ENCODE measurements around the gene NUP88.

The NUP88 gene

GRCh38 chr17:5381542-5381941 lies 37.9 kb downstream of the NUP88 start:
- peaks cover 21% of the 10 kb centered on the region for H3K36me3 ChIP-seq (replicated peaks; ENCODE audit: insufficient read depth, low read length)
- TF ChIP-seq EZH2 (optimal IDR thresholded peaks at IDR 0.05; ENCODE audit: low read depth, low read length) (no peak), CTCF (IDR thresholded peaks at IDR 0.05; ENCODE audit: low read length) (no peak), EZH2phosphoT487 (IDR thresholded peaks at IDR 0.05; ENCODE audit: low read length) (no peak)
- H3K9me2 ChIP-seq (replicated peaks; ENCODE audit: insufficient read depth, low read length): no peaks in the 10 kb centered on the region
- 0 out of 2 replicates have a peak, but pooled peaks cover 3% of the 10 kb centered on the region for H3F3A ChIP-seq (ENCODE audit: insufficient read depth, low read length)
- no peak overlapping the region for H3K27ac ChIP-seq (ENCODE audit: low read length)
- no peaks in the 10 kb centered on the region for H3K27me3 ChIP-seq (replicated peaks; ENCODE audit: insufficient read depth, low read length)
- no peaks in the 10 kb centered on the region for H3K9me3 ChIP-seq (replicated peaks; ENCODE audit: insufficient read depth, low read length)
- no peaks in the 10 kb centered on the region for H3K79me2 ChIP-seq (ENCODE audit: low read length)
- H2AFZ ChIP-seq (ENCODE audit: low read length): no peak overlapping the region
- H3K9ac ChIP-seq (ENCODE audit: low read length): no peak overlapping the region
- H3K4me1 ChIP-seq (ENCODE audit: low read length): no peaks in the 10 kb centered on the region
- no peak overlapping the region for H3K4me2 ChIP-seq (ENCODE audit: low read depth, low read length)
- no peak for DNase-seq
- H3K4me3 ChIP-seq (ENCODE audit: low read length): no peak overlapping the region
- no peaks in the 10 kb centered on the region for H4K20me1 ChIP-seq (ENCODE audit: insufficient read depth, low read length)

GRCh38 chr17:5380491-5381135 lies 38.8 kb downstream of the NUP88 start:
- peaks cover 17% of the 10 kb centered on the region for H3K36me3 ChIP-seq (replicated peaks; ENCODE audit: insufficient read depth, low read length)
- no peak for DNase-seq
- H3K4me3 ChIP-seq (ENCODE audit: low read length): no peak overlapping the region
- no peak overlapping the region for H3K9ac ChIP-seq (ENCODE audit: low read length)
- H3K27ac ChIP-seq (ENCODE audit: low read length): no peak overlapping the region
- H4K20me1 ChIP-seq (ENCODE audit: insufficient read depth, low read length): no peaks in the 10 kb centered on the region
- no peaks in the 10 kb centered on the region for H3K9me3 ChIP-seq (replicated peaks; ENCODE audit: insufficient read depth, low read length)
- H3K79me2 ChIP-seq (ENCODE audit: low read length): peaks cover 3% of the 10 kb centered on the region; the same call in 1 of the 2 replicates
- no peaks in the 10 kb centered on the region for H3K27me3 ChIP-seq (replicated peaks; ENCODE audit: insufficient read depth, low read length)
- no peaks in the 10 kb centered on the region for H3K9me2 ChIP-seq (replicated peaks; ENCODE audit: insufficient read depth, low read length)
- no peak overlapping the region for H3K4me2 ChIP-seq (ENCODE audit: low read depth, low read length)
- 0 out of 2 replicates have a peak, but pooled peaks cover 3% of the 10 kb centered on the region for H3F3A ChIP-seq (ENCODE audit: insufficient read depth, low read length)
- no peak overlapping the region for H2AFZ ChIP-seq (ENCODE audit: low read length)
- TF ChIP-seq EZH2 (optimal IDR thresholded peaks at IDR 0.05; ENCODE audit: low read depth, low read length): no peak
- TF ChIP-seq EZH2phosphoT487 (IDR thresholded peaks at IDR 0.05; ENCODE audit: low read length): no peak
- no peak for TF ChIP-seq CTCF (IDR thresholded peaks at IDR 0.05; ENCODE audit: low read length)
- H3K4me1 ChIP-seq (ENCODE audit: low read length): no peaks in the 10 kb centered on the region

GRCh38 chr17:5379351-5380107 lies 39.9 kb downstream of the NUP88 start:
- H3F3A ChIP-seq (ENCODE audit: insufficient read depth, low read length): 0 out of 2 replicates have a peak, but pooled peaks cover 3% of the 10 kb centered on the region
- no peak overlapping the region for H3K27ac ChIP-seq (ENCODE audit: low read length)
- no peaks in the 10 kb centered on the region for H3K27me3 ChIP-seq (replicated peaks; ENCODE audit: insufficient read depth, low read length)
- H2AFZ ChIP-seq (ENCODE audit: low read length): no peak overlapping the region
- no peak for TF ChIP-seq EZH2phosphoT487 (IDR thresholded peaks at IDR 0.05; ENCODE audit: low read length)
- no peak for TF ChIP-seq CTCF (IDR thresholded peaks at IDR 0.05; ENCODE audit: low read length)
- TF ChIP-seq EZH2 (optimal IDR thresholded peaks at IDR 0.05; ENCODE audit: low read depth, low read length): no peak
- H3K4me1 ChIP-seq (ENCODE audit: low read length): peaks cover 3% of the 10 kb centered on the region; the same call in 1 of the 2 replicates
- no peak overlapping the region for H3K4me3 ChIP-seq (ENCODE audit: low read length)
- no peaks in the 10 kb centered on the region for H4K20me1 ChIP-seq (ENCODE audit: insufficient read depth, low read length)
- no peak for DNase-seq
- H3K9ac ChIP-seq (ENCODE audit: low read length): no peak overlapping the region
- H3K79me2 ChIP-seq (ENCODE audit: low read length): peaks cover 8% of the 10 kb centered on the region
- H3K9me2 ChIP-seq (replicated peaks; ENCODE audit: insufficient read depth, low read length): no peaks in the 10 kb centered on the region
- H3K36me3 ChIP-seq (replicated peaks; ENCODE audit: insufficient read depth, low read length): peaks cover 12% of the 10 kb centered on the region
- H3K9me3 ChIP-seq (replicated peaks; ENCODE audit: insufficient read depth, low read length): no peaks in the 10 kb centered on the region
- H3K4me2 ChIP-seq (ENCODE audit: low read depth, low read length): no peak overlapping the region

Data from MM.1S (cell line).